Astrocyte (in vitro differentiated cells and primary cell): ENCODE data around the gene C15orf40. TPM values are rescaled to one million over a fixed set of nuclear protein-coding genes. Genes with fewer than 3 reads are reported as not detected.
"Not testable (repeated sequence)": the region's sequence is repeated elsewhere in the genome, so short reads cannot be mapped to it uniquely, and the experiment has no call there.

Source experiments
- DNase-seq: peaks from one replicate; pipeline ENCODE4 v3.0.0-alpha.2; 2010; ENCODE audit warnings: low read depth
- FAIRE-seq: peaks from 2 replicates; lab custom pipeline; 2011; peaks lifted over from hg19 to GRCh38; lab: Jason Lieb, UNC
- H2AFZ ChIP-seq: 2 replicates; pipeline ENCODE4 v1.6.0; 2012; ENCODE audit warnings: low read depth, low read length, inconsistent platforms
- H3K27ac ChIP-seq: 2 replicates; pipeline ENCODE4 v1.5.1; 2011; ENCODE audit warnings: low read depth, low read length, inconsistent platforms
- H3K27me3 ChIP-seq: 2 replicates; pipeline ENCODE4 v1.6.0; 2011; ENCODE audit warnings: low read length, inconsistent platforms; ENCODE audit not compliant: insufficient read depth
- H3K36me3 ChIP-seq: 2 replicates; pipeline ENCODE4 v1.5.1; 2011; ENCODE audit warnings: low read length, inconsistent platforms; ENCODE audit not compliant: insufficient read depth
- H3K4me1 ChIP-seq: 2 replicates; pipeline ENCODE4 v1.5.1; 2011; ENCODE audit warnings: low read length, inconsistent platforms; ENCODE audit not compliant: insufficient read depth
- H3K4me2 ChIP-seq: 2 replicates; pipeline ENCODE4 v1.6.0; 2012; ENCODE audit warnings: low read length, inconsistent platforms
- H3K4me3 ChIP-seq: 2 replicates; pipeline ENCODE4 v1.5.1; 2011; ENCODE audit warnings: low read depth, mild to moderate bottlenecking, low read length, inconsistent platforms; ENCODE audit not compliant: insufficient read depth
- H3K79me2 ChIP-seq: 2 replicates; pipeline ENCODE4 v1.6.0; 2012; ENCODE audit warnings: mild to moderate bottlenecking, low read length, inconsistent platforms; ENCODE audit not compliant: insufficient read depth
- H3K9ac ChIP-seq: 2 replicates; pipeline ENCODE4 v1.6.0; 2012; ENCODE audit warnings: mild to moderate bottlenecking, low read length, inconsistent platforms
- H3K9me3 ChIP-seq: 2 replicates; pipeline ENCODE4 v1.5.1; 2012; ENCODE audit warnings: low read depth, mild to moderate bottlenecking, low read length, inconsistent platforms; ENCODE audit not compliant: insufficient read depth
- H4K20me1 ChIP-seq: 2 replicates; pipeline ENCODE4 v1.6.0; 2012; ENCODE audit warnings: low read length, inconsistent platforms; ENCODE audit not compliant: insufficient read depth
- H3K27ac Mint-ChIP-seq: one replicate; pipeline ENCODE4 v1.8.0; 2021; ENCODE audit warnings: mild to moderate bottlenecking, mixed read lengths; ENCODE audit not compliant: unreplicated experiment
- H3K27me3 Mint-ChIP-seq: one replicate; pipeline ENCODE4 v1.8.0; 2021; ENCODE audit warnings: low read depth, mixed read lengths; ENCODE audit not compliant: unreplicated experiment
- H3K36me3 Mint-ChIP-seq: one replicate; pipeline ENCODE4 v1.8.0; 2021; ENCODE audit warnings: low read depth, mixed read lengths; ENCODE audit not compliant: unreplicated experiment
- H3K4me1 Mint-ChIP-seq: one replicate; pipeline ENCODE4 v1.8.0; 2021; ENCODE audit warnings: low read depth, mixed read lengths; ENCODE audit not compliant: unreplicated experiment
- H3K4me3 Mint-ChIP-seq: one replicate; pipeline ENCODE4 v1.8.0; 2021; ENCODE audit warnings: mild to moderate bottlenecking, moderate library complexity, mixed read lengths; ENCODE audit not compliant: unreplicated experiment
- H3K9me3 Mint-ChIP-seq: one replicate; pipeline ENCODE4 v1.8.0; 2021; ENCODE audit warnings: mild to moderate bottlenecking, mixed read lengths; ENCODE audit not compliant: unreplicated experiment
- CTCF ChIP-seq: IDR thresholded peaks from 2 replicates; pipeline ENCODE4 v1.5.1; 2011; ENCODE audit warnings: low read depth, mild to moderate bottlenecking, inconsistent platforms, low read length, moderate library complexity; ENCODE audit not compliant: insufficient read depth
- EZH2 ChIP-seq: IDR thresholded peaks from 2 replicates; pipeline ENCODE4 v1.6.1; 2012; ENCODE audit warnings: mild to moderate bottlenecking, low read length, inconsistent platforms; ENCODE audit not compliant: insufficient read depth
- total RNA-seq: library from RNA; stranded (reverse); gene quantifications from 2 replicates; pipeline ENCODE4 v1.2.1, GENCODE V29; 2021

C15orf40 gene
- total RNA-seq, 1 donor from 2014 or later: 18.1 TPM

GRCh38 chr15:82943176-82943575, 68.3 kb downstream of the C15orf40 start:
- H3K4me3 Mint-ChIP-seq: no peak overlapping the region
- no peak overlapping the region for H2AFZ ChIP-seq
- H3K79me2 ChIP-seq: peaks cover 17% of the 10 kb centered on the region
- TF ChIP-seq CTCF (no peak), EZH2 (no peak)
- H3K27ac ChIP-seq: no peak overlapping the region
- H3K4me3 ChIP-seq: no peak overlapping the region
- peaks cover 2% of the 10 kb centered on the region for H3K4me1 Mint-ChIP-seq
- H3K36me3 ChIP-seq: no peaks in the 10 kb centered on the region
- H3K9me3 Mint-ChIP-seq: peaks cover 2% of the 10 kb centered on the region
- peaks cover 5% of the 10 kb centered on the region for H3K27me3 Mint-ChIP-seq
- no peak overlapping the region for H3K4me2 ChIP-seq
- no peak overlapping the region for H3K9ac ChIP-seq
- FAIRE-seq (no peak), DNase-seq (no peak)
- H3K36me3 Mint-ChIP-seq: no peaks in the 10 kb centered on the region
- no peaks in the 10 kb centered on the region for H3K27me3 ChIP-seq
- H4K20me1 ChIP-seq: no peaks in the 10 kb centered on the region
- H3K27ac Mint-ChIP-seq: peak overlapping the region; percentile 60
- H3K9me3 ChIP-seq: no peaks in the 10 kb centered on the region
- H3K4me1 ChIP-seq: peaks cover 4% of the 10 kb centered on the region

GRCh38 chr15:82942691-82943090, 68.7 kb downstream of the C15orf40 start:
- DNase-seq: peak; percentile 66
- Mint-ChIP-seq H3K4me3 (no peak overlapping the region), H3K4me1 (peaks cover 2% of the 10 kb centered on the region), H3K9me3 (peaks cover 2% of the 10 kb centered on the region), H3K36me3 (no peaks in the 10 kb centered on the region), H3K27ac (peak overlapping the region; percentile 77), H3K27me3 (peaks cover 5% of the 10 kb centered on the region)
- Histone ChIP-seq H3K4me1 (peaks cover 4% of the 10 kb centered on the region), H3K27ac (no peak overlapping the region), H3K9me3 (no peaks in the 10 kb centered on the region), H3K4me2 (peak overlapping the region; percentile 47), H3K4me3 (no peak overlapping the region), H3K9ac (no peak overlapping the region), H4K20me1 (no peaks in the 10 kb centered on the region), H3K27me3 (no peaks in the 10 kb centered on the region), H2AFZ (no peak overlapping the region), H3K36me3 (no peaks in the 10 kb centered on the region), H3K79me2 (peaks cover 17% of the 10 kb centered on the region)
- TF ChIP-seq CTCF (no peak), EZH2 (no peak)
- FAIRE-seq: peak; percentile 9

GRCh38 chr15:82939678-82940077, 71.8 kb downstream of the C15orf40 start:
- H3K27ac ChIP-seq, H3K4me2 ChIP-seq, H3K9me3 ChIP-seq, H3K4me3 Mint-ChIP-seq, DNase-seq, H4K20me1 ChIP-seq, FAIRE-seq, H3K4me1 ChIP-seq, H3K27me3 ChIP-seq, H3K36me3 ChIP-seq, H2AFZ ChIP-seq, H3K36me3 Mint-ChIP-seq, H3K9me3 Mint-ChIP-seq, H3K4me3 ChIP-seq, H3K27ac Mint-ChIP-seq, H3K9ac ChIP-seq, H3K79me2 ChIP-seq, H3K27me3 Mint-ChIP-seq: not testable (repeated sequence)
- peaks cover 22% of the 10 kb centered on the region for H3K4me1 Mint-ChIP-seq

Other genes with a start within 250 kb of the C15orf40 start
- gene FSD2, start 205.6 kb downstream of the C15orf40 start, total RNA-seq: 0.09 TPM in 1 of 2 replicates, not detected in the other
- gene WHAMM, start 202.0 kb downstream of the C15orf40 start, total RNA-seq: 8.3 and 9.4 TPM in 2 replicates
- gene HOMER2, start 58.9 kb downstream of the C15orf40 start, total RNA-seq: 12.2 and 16.6 TPM in 2 replicates
- gene RAMAC, start 25.4 kb downstream of the C15orf40 start, total RNA-seq: 44.4 and 44.7 TPM in 2 replicates
- gene BTBD1, start 55.6 kb upstream of the C15orf40 start, total RNA-seq: 60.3 and 61.1 TPM in 2 replicates
- 1.0 and 2.1 TPM in 2 replicates for gene TM6SF1, start 96.0 kb upstream of the C15orf40 start, total RNA-seq
- 72.9 and 91.9 TPM in 2 replicates for gene HDGFL3, start 196.2 kb upstream of the C15orf40 start, total RNA-seq